Esophagus muscularis mucosa (tissue), 4 donors: ENCODE data around the gene KAZN. TPM values are rescaled to one million over a fixed set of nuclear protein-coding genes. Genes with fewer than 3 reads are reported as not detected.

Experiments
- DNase-seq: peaks from one replicate; pipeline ENCODE4 v3.0.0-alpha.2; 2017; ENCODE audit errors: extremely low spot score
- H3K27ac ChIP-seq, 4 donors: fragments of 200-600 bp; sonication (generic); replicated peaks in 1 of 4; 1 replicate in 3 of 4; 2 replicates in 1 of 4; pipeline ENCODE4 v1.5.1; 2016 to 2019; ENCODE audit warnings: mild to moderate bottlenecking in 1 of 4
- H3K27me3 ChIP-seq, 4 donors: fragments of 200-600 bp; sonication (generic); one replicate each; pipeline versions ENCODE4 v1.5.1 to v1.6.0; 2016 to 2019
- H3K36me3 ChIP-seq, 4 donors: fragments of 200-600 bp; sonication (generic); one replicate each; pipeline ENCODE4 v1.5.1; 2016 to 2019
- H3K4me1 ChIP-seq, 4 donors: fragments of 200-600 bp; sonication (generic); one replicate each; pipeline ENCODE4 v1.5.1; 2016 to 2019
- H3K4me3 ChIP-seq, 4 donors: fragments of 200-600 bp; sonication (generic); 1 replicate in 2 of 4; 2 replicates in 2 of 4; pipeline ENCODE4 v1.5.1; 2016 to 2019; ENCODE audit warnings: mild to moderate bottlenecking in 4 of 4, moderate library complexity in 1 of 4
- H3K9me3 ChIP-seq, 4 donors: fragments of 200-600 bp; sonication (generic); 1 replicate in 3 of 4; 2 replicates in 1 of 4; pipeline ENCODE4 v1.5.1; 2016 to 2019
- EP300 ChIP-seq: sonication (generic); formaldehyde crosslinking; IDR thresholded peaks from one replicate; pipeline ENCODE4 v1.6.1; 2017; ENCODE audit warnings: antibody characterized with exemption
- POLR2A ChIP-seq: fragments of 450-650 bp; IDR thresholded peaks from one replicate; pipeline ENCODE4 v1.6.1; 2017; ENCODE audit warnings: antibody characterized with exemption, moderate library complexity, mild to moderate bottlenecking, low read depth
- POLR2AphosphoS5 ChIP-seq, 2 donors: sonication (generic); formaldehyde crosslinking; IDR thresholded peaks; one replicate each; pipeline ENCODE4 v1.6.1; 2017; ENCODE audit warnings: antibody characterized with exemption in 2 of 2
- WGBS: methylation state at CpG from one replicate; pipeline ENCODE4 v1.1.5; 2018; 5-methylcytosine and 5-hydroxymethylcytosine counted together
- intact Hi-C: fragments of 100-400 bp; cut with DNase I; formaldehyde crosslinking; loops from one replicate; pipeline ENCODE4 v1.15.1; 2023
- total RNA-seq, 4 donors: library from RNA; depleted of rRNA; stranded (reverse); fragments of >200 nt; gene quantifications; one replicate each; pipeline versions ENCODE4 v1.1.0 to v1.2.1, GENCODE V29; 2016
- TF ChIP-seq, protein P1 (sequence below), 3 experiments: fragments of 200-600 bp in 2 of 3; fragments of 450-650 bp in 1 of 3; sonication (generic) in 2 of 3; IDR thresholded peaks; one replicate each; pipeline ENCODE4 v1.5.1; 2017 to 2019; ENCODE audit warnings: antibody characterized with exemption in 3 of 3, mild to moderate bottlenecking in 2 of 3, moderate library complexity in 1 of 3

Gene KAZN
- total RNA-seq, 4 donors from 2014 or later: 9.9 to 14.1 (median 11.9) TPM

DNA sequence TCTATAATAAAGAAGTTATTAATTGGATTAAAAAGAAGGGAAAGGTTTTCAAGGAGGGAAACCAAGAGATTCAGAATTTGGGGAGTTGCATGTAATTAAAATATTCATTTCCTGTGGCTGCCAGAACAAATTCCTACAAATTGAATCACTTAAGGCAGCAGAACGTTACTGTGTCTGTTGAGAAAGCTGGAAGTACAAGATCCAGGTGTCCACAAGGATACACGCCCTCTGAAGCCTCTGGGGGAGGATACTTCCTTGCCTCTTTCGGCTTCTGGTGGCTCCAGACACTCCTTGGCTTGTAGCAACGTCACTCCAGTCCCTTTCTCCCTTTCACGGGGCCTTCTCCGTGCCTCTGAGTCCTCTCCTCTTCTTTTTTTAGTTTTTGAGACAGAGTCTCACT lies 67.9 kb downstream of the KAZN start:
- 66% methylated on average over 6 of the region's 6 CpGs for WGBS
- no peaks in the 10 kb centered on the region for H3K27me3 ChIP-seq
- TF ChIP-seq, protein P1, sequence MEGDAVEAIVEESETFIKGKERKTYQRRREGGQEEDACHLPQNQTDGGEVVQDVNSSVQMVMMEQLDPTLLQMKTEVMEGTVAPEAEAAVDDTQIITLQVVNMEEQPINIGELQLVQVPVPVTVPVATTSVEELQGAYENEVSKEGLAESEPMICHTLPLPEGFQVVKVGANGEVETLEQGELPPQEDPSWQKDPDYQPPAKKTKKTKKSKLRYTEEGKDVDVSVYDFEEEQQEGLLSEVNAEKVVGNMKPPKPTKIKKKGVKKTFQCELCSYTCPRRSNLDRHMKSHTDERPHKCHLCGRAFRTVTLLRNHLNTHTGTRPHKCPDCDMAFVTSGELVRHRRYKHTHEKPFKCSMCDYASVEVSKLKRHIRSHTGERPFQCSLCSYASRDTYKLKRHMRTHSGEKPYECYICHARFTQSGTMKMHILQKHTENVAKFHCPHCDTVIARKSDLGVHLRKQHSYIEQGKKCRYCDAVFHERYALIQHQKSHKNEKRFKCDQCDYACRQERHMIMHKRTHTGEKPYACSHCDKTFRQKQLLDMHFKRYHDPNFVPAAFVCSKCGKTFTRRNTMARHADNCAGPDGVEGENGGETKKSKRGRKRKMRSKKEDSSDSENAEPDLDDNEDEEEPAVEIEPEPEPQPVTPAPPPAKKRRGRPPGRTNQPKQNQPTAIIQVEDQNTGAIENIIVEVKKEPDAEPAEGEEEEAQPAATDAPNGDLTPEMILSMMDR (IDR thresholded peaks at IDR 0.05): no peak
- TF ChIP-seq EP300: no peak
- no peak for TF ChIP-seq POLR2A
- TF ChIP-seq POLR2AphosphoS5 (IDR thresholded peaks at IDR 0.05): no peak
- peak overlapping the region in 3 of 4 donors; percentile 13 to 46 (median 35) for H3K27ac ChIP-seq
- no peak overlapping the region for H3K4me3 ChIP-seq
- no peaks in the 10 kb centered on the region for H3K4me1 ChIP-seq
- no peaks in the 10 kb centered on the region for H3K9me3 ChIP-seq
- DNase-seq: no peak
- intact Hi-C loops: no loop called here
- no peaks in the 10 kb centered on the region for H3K36me3 ChIP-seq

- H3K36me3 ChIP-seq: no peaks in the 10 kb centered on the region
- no peak overlapping the region for H3K4me3 ChIP-seq
- peak overlapping the region in 3 of 4 donors; percentile 13 to 46 (median 35) for H3K27ac ChIP-seq
- H3K27me3 ChIP-seq: no peaks in the 10 kb centered on the region
- DNase-seq: no peak
- TF ChIP-seq, protein P1 (IDR thresholded peaks at IDR 0.05): no peak
- TF ChIP-seq EP300 (no peak), POLR2A (no peak), POLR2AphosphoS5 (IDR thresholded peaks at IDR 0.05) (no peak)
- H3K9me3 ChIP-seq: no peaks in the 10 kb centered on the region
- no peaks in the 10 kb centered on the region for H3K4me1 ChIP-seq
- WGBS: 72% methylated on average over 15 of the region's 15 CpGs
- intact Hi-C loops: no loop called here
These were observed 68.6 kb downstream of the KAZN start for GRCh38 chr1:14666962-14667650.

DNA sequence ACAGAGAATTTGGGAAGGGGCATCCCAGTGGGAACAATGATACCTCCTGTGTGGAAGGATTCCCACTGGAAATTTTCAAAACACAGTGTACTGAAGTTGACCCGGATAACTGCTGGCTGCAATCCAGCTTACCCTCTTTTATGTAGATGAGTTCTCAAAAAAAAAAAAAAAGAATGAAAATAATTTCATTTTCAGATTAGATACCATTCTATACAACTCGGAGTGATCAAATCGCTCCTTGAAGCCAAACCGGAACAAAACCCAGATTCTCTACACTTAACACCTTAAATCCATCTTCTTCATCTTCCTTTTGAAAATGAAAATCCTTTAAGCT lies 69.1 kb downstream of the KAZN start:
- no peak for DNase-seq
- TF ChIP-seq, protein P1 (IDR thresholded peaks at IDR 0.05): no peak
- H3K36me3 ChIP-seq: no peaks in the 10 kb centered on the region
- no peak overlapping the region for H3K4me3 ChIP-seq
- no peak overlapping the region for H3K27ac ChIP-seq
- intact Hi-C loops: no loop called here
- no peaks in the 10 kb centered on the region for H3K4me1 ChIP-seq
- H3K9me3 ChIP-seq: no peaks in the 10 kb centered on the region
- WGBS: 68% methylated on average over 4 of the region's 4 CpGs
- no peaks in the 10 kb centered on the region for H3K27me3 ChIP-seq

- WGBS: 86% methylated on average over 8 of the region's 8 CpGs
- Histone ChIP-seq H3K27ac (no peak overlapping the region), H3K9me3 (no peaks in the 10 kb centered on the region), H3K36me3 (no peaks in the 10 kb centered on the region), H3K4me3 (no peak overlapping the region), H3K27me3 (no peaks in the 10 kb centered on the region), H3K4me1 (no peaks in the 10 kb centered on the region)
- TF ChIP-seq POLR2A (no peak), EP300 (no peak), POLR2AphosphoS5 (IDR thresholded peaks at IDR 0.05) (no peak)
- TF ChIP-seq, protein P1 (IDR thresholded peaks at IDR 0.05): no peak
- intact Hi-C loops: no loop called here
- no peak for DNase-seq
These were observed 70.1 kb downstream of the KAZN start for GRCh38 chr1:14668538-14668937.

GRCh38 chr1:14672005-14672404 lies 73.5 kb downstream of the KAZN start:
- intact Hi-C loops: no loop called here
- Histone ChIP-seq H3K9me3 (peaks cover 0 to 4% (median 0%) of the 10 kb centered on the region in 4 donors), H3K27ac (no peak overlapping the region), H3K36me3 (no peaks in the 10 kb centered on the region), H3K4me3 (no peak overlapping the region), H3K4me1 (no peaks in the 10 kb centered on the region), H3K27me3 (no peaks in the 10 kb centered on the region)
- WGBS: 83% methylated on average over 4 of the region's 4 CpGs
- no peak for TF ChIP-seq POLR2A
- TF ChIP-seq, protein P1 (IDR thresholded peaks at IDR 0.05): no peak
- TF ChIP-seq EP300: no peak
- DNase-seq: no peak
